ENCODE data around the gene FAM120A.

- TF ChIP-seq CTCF (conservative IDR thresholded peaks at IDR 0.05; ENCODE audit: low read length) (no peak), EZH2phosphoT487 (IDR thresholded peaks at IDR 0.05; ENCODE audit: borderline replicate concordance) (no peak)
These were observed 149.6 kb downstream of the FAM120A start for GRCh38 chr9:93601063-93601462.
